Cardiac septum (tissue), 1 donor: ENCODE measurements around the gene PPP6R2. TPM values are rescaled to one million over a fixed set of nuclear protein-coding genes. Genes with fewer than 3 reads are reported as not detected.
"Not testable (repeated sequence)": the region's sequence is repeated elsewhere in the genome, so short reads cannot be mapped to it uniquely, and the experiment has no call there.

Experiments used
- DNase-seq: peaks from one replicate; pipeline ENCODE4 v3.0.0-alpha.2; 2020; ENCODE audit warnings: low spot score
- intact Hi-C: fragments of 100-400 bp; cut with DNase I; formaldehyde crosslinking; loops from one replicate; pipeline ENCODE4 v1.14.0; 2022
- total RNA-seq: library from RNA; stranded (reverse); fragmentation: NEBNext Ultra II Directional; extraction: Animal tissue kit (Norgen Biotek cat#: 25700); gene quantifications from one replicate; pipeline ENCODE4 v1.2.1, GENCODE V29; 2021
- donor health status: DM: no; HTN: no; CAD: no.

The PPP6R2 gene
- total RNA-seq, 1 donor from 2014 or later, result 37.1 TPM

DNA sequence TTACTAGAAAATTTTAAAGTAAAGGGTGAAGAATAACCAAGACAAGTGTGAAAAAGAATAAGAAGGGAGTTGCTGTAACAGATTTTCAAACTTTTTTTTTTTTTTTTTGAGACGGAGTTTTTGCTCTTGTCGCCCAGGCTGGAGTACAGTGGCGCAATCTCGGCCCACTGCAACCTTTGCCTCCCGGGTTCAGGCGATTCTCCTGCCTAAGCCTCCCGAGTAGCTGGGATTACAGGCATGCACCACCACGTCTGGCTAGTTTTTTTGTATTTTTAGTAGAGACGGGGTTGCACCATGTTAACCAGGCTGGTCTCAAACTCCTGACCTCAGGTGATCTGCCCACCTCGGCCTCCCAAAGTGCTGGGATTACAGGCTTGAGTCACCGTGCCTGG, 20.7 kb downstream of the PPP6R2 start:
- intact Hi-C loops, DNase-seq: not testable (repeated sequence)

GRCh38 chr22:50367778-50368500, 24.8 kb downstream of the PPP6R2 start:
- intact Hi-C loops, result no loop called here
- no peak for DNase-seq

DNA sequence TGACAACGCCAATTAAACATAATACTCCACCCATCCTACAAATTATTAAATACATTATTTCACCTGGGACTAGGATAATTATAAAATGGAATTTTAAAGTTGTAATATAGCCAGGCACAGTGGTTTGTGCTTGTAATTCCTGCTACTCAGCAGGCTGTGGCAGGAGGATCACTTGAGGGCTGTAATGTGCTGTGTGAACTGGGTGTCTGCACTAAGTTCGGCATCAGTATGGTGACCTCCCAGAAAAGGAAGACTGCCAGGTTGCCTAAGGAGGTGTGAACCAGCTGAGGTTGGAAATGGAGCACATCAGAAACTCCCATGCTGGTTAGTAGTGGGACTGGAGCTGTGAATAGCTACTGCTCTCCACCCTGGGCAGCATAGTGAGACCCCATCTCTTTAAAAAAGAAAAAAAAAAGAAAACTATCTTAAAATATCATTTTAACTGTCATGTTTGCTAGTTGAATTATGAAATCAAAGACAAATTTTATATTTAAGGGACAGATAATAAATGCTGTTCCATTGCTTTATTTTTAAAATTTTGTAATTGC, 28.0 kb downstream of the PPP6R2 start:
- intact Hi-C loops, result no loop called here
- no peak for DNase-seq

DNA sequence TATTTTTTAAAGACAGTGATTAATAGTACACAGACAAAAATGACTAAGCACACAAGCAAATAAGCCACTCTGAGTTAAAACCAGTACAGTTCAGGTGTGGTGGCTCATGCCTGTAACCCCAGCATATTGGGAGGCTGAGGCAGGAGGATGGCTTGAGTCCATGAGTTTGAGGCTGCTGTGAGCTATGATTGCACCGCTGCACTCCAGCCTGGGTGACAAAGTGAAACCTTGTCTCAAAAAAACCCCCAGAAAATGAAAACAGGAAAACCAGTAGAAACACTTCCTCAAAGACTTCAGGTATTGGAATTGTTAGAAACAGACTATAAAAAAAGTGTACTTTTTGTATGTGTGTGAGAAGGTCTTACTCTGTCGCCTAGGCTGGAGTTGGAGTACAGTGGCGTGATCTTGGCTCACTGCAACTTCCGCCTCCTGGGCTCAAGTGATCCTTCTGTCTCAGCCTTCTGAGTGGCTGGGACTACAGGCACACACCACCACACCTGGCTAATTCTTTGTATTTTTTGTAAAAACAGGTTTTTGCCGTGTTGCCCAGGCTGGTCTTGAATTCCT, 33.0 kb downstream of the PPP6R2 start:
- DNase-seq, result no peak

DNA sequence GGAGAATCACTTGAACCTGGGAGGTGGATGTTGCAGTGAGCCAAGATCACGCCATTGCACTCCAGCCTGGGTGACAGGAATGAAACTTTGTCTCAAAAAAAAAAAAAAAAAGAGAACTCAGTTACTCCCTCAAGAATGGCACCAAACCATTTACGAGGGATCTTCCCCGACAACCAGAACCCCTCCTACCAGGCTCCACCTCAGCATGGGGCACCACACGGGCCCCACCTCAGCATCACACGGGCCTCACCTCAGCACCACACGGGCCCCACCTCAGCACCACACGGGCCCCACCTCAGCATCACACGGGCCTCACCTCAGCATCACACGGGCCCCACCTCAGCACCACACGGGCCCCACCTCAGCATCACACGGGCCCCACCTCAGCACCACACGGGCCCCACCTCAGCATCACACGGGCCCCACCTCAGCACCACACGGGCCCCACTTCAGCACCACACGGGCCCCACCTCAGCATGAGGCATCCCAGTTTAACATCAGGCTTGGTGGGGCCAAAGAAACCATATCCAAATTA, 38.0 kb downstream of the PPP6R2 start:
- intact Hi-C loops, DNase-seq: not testable (repeated sequence)

More for the DNA sequence above, 33.0 kb downstream of the PPP6R2 start:
- intact Hi-C loops, result no loop called here

DNA sequence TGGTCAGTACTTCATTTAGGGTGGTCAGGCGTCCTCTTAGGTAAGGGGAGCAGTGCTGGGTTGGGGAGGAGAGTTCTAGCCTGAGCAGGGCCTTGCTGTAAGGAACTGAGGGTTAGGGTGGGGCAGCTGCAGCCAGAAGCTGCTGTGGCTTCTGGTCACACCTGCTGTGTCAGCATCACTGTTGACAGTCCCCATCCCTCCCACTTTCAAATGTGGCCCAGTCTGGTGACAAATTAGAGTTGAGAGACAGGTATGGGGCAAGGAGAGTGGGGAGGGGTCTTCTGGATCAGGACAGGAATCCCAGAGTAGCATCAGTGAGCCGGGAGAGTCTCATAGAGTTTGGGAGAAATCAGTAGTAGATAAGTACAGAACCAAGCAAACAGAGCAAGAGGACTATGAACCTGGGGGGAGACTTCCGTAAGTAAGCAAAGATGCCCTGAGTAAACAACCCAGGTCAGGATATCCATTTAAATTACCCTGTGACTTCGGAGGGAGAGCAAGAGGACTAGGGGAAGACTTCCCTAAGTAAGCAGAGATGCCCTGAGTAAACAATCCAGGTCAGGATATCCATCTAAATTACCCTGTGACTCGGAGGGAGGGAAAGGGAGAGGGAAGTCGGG, 53.7 kb downstream of the PPP6R2 start:
- DNase-seq, result no peak
- intact Hi-C loops, result no loop called here

DNA sequence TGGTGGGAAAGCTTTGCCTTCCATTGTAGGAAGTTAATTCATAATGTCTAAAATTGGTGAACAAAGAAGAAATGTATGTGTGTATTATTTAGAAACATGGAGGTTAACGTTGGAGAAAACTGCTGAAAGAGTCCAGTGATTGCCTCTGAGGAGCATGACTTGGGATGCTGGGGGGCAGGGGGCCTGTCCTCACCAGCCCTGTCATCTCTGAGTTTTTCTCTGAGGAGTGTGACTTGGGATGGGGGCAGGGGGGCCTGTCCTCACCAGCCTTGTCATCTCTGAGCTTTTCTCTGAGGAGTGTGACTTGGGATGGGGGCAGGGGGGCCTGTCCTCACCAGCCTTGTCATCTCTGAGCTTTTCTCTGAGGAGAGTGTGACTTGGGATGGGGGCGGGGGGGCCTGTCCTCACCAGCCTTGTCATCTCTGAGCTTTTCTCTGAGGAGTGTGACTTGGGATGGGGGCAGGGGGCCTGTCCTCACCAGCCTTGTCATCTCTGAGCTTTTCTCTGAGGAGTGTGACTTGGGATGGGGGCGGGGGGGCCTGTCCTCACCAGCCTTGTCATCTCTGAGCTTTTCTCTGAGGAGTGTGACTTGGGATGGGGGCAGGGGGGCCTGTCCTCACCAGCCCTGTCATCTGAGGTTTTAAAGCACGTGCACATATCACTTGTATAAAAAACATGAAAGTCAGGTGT, 54.4 kb downstream of the PPP6R2 start:
- intact Hi-C loops, DNase-seq: not testable (repeated sequence)

- intact Hi-C loops, result no loop called here
These were observed 55.9 kb downstream of the PPP6R2 start for GRCh38 chr22:50398831-50399648.

DNA sequence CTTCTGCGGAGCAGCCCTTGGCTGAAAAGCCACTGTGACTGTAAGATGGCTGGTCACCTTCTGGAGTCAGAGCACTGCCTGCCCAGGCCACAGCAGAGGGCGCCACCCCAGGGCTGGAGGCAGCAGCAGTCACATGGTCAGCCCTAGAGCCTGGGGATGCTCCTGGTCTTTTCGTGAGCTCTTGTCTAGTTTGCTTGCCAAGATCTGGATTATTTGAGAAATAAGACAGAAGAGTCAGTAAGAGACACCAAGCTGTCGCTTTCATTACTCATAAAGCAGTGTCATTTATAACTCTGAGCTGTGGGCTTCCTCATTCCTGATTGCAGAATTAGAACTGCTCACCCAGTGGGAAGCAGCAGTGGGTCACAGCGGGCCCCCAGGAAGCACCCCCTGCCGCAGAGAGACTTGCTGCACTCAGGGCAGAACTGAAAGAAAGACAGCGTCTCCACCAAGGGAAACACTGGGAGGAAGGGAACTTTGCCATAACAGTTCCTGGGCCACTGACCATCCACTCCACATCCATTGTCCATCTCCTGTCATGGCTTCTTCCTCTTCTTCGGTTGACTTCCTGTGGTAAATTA, 56.7 kb downstream of the PPP6R2 start:
- DNase-seq, result no peak
- intact Hi-C loops, result no loop called here

More at GRCh38 chr22:50398831-50399648, 55.9 kb downstream of the PPP6R2 start:
- no peak for DNase-seq

DNA sequence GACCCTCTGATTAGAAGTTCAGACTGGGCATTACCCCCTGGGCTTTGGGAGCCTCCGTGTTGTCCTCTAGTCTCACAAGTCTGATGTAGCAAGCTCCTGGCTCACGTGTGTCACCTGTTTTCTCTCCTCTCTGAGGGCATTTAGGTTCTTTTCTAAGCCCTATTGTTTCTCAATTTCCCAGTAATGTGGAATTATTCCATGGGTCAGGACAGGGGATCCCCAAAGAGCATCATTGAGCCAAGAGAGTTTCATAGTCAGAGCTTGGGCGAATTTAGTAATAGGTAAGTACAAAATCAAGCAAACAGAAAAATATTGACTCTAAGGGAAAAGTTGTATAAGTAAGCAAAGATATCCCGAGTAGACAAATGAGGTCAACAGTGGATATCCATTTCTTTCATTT, 57.3 kb downstream of the PPP6R2 start:
- no peak for DNase-seq
- intact Hi-C loops, result no loop called here

DNA sequence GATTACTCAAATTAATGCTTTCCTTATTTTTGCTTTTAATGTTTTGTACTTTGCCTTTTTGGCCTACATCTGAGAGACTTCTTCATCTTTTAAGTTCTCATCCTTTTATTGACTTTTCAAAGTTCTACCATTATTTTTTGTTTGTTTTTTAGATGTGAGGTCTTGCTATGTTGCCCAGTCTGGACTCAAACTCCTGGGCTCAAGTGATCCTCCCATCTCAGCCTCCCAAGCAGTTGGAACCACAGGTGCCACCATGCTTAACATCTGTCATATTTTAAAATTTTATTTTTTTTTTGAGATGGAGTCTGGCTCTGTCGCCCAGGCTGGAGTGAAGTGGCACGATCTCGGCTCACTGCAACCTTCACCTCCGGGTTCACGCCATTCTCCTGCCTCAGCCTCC, 57.8 kb downstream of the PPP6R2 start:
- intact Hi-C loops, result no loop called here
- no peak for DNase-seq

GRCh38 chr22:50401907-50402306, 58.8 kb downstream of the PPP6R2 start:
- no peak for DNase-seq
- intact Hi-C loops, result no loop called here

GRCh38 chr22:50403701-50404101, 60.6 kb downstream of the PPP6R2 start:
- intact Hi-C loops, result no loop called here
- no peak for DNase-seq

DNA sequence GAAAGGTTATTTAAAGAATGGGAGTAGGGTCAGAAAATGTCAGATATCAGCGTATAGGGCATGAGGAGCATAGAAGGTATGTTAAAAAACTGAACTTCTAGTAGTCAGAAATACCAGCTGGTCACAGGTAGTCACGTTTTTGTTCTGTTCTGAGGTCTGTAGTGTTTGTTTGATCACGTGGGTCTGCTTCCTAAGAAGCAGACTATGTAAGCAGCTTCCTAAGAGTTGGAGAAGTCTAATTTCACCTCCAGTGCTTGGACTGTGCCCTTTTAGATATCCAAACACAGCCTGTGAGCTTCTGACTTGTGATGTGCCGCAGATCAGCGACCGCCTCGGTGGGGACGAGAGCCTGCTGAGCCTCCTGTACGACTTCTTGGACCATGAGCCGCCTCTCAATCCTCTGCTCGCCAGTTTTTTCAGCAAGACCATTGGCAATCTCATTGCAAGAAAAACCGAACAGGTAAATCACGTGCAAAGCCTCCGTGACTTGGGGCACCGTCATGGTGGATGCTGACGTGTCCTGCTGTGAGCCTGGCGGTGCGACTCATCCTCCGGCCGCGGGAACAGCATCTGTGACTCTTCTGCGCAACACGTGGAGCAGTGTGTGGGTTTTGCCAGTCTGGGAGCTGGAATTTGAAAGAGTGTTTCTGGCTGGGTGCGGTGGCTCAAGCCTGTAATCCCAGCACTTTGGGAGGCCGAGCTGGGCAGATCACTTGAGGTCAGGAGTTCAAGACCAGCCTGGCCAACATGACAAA, 63.5 kb downstream of the PPP6R2 start:
- DNase-seq, result no peak

GRCh38 chr22:50408311-50408710, 65.2 kb downstream of the PPP6R2 start:
- no peak for DNase-seq
- intact Hi-C loops, result no loop called here

More for the DNA sequence above, 63.5 kb downstream of the PPP6R2 start:
- intact Hi-C loops, result no loop called here

DNA sequence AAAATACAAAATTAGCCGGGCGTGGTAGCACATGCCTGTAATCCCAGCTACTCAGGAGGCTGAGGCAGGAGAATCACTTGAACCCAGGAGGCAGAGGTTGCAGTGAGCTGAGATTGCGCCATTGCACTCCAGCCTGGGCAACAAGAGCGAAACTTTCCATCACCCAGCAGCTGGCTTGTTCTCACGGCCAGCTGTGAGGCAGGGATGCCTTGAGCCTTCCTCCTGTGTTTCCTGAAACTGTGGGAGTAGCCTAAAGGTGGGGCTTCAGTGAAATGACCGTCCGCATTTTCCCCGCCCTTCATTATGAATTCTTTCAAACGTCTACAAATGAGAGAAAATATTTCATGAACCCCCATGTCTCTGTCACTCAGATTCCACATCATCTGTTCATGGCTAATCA, 65.8 kb downstream of the PPP6R2 start:
- DNase-seq, intact Hi-C loops: not testable (repeated sequence)

DNA sequence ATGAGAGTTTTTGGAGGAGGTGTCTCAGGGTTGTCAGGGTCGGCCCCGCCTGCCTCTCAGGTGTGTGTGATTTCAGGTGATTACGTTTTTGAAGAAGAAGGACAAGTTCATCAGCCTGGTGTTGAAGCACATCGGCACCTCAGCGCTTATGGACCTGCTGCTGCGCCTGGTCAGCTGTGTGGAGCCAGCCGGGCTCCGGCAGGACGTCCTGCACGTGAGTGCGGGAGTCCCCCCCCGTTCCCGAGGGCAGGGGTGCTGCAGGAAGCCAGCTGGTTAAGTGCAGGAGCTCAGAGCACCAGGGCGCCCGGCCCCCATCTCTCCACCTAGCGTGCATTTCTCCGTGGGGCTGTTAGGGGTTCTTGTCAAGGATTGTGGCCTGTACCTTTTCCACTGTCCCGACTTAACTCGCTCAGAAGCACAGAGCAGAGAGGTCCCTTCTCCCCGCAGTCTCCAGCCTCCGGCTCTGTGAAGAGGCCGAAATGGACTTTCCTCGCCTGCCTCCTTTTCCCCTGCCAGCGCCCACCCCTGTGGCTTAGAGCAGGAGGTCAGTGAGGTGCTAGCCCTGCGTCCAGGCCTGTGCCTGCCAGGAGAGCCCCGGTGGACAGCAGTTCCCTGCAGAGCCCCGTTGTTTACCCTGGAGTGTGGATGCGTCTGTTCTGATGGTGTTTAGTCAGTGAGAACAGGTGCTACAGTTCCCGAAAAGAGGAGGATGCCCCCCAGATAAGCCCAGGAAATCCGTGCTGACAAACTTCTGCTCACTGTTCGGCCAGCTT, 71.5 kb downstream of the PPP6R2 start:
- no peak for DNase-seq
- intact Hi-C loops, result no loop called here
